ENCODE measurements around the gene CCDC38.
"Not testable (repeated sequence)": the region's sequence is repeated elsewhere in the genome, so short reads cannot be mapped to it uniquely, and the experiment has no call there.

Gene CCDC38

DNA sequence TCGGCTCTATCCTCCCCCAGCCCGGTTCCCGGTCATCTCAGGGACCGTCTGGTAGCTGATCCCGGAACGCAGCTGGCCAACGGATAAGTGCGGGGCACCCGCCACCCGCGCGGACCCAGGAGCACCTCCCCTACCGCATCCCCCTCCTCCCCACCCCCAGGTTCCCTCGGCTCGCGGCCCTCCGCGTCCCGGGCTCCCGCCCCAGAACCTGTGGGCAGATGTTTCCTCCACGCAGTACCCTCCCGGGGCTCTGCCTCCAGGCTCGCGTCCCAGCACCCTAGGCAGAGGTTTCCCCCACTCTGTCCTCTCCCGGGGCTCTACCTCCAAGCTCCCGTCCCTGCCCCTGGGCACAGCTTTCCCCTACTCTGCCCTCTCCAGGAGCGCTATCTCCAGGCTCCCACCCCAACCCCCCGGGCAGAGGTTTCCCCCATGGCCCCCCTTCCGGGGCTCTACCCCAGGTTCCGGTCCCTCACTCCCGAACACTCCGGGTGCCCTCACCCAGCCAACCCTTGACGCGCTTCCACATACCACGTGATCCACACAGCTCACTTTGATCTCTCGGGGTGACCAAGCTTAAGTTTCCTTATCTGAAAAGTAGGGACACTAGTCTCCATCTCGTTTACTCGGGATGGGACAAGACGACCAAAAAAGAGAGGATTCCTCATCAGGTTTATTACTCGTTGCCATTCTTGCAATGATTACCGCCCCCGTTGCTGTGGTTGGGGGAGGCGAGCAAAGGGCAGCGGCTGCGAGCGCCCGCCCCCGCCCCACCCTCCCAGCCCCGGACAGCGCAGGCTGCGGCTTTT is at the start of gene CCDC38:
Gene CCDC38, minus strand, starts transcription at position 91 of the 806 bp plus-strand sequence. CDS start 6,105 bp downstream, outside the sequence.
- DNase-seq (ENCODE audit: low read depth in 2 of 3, low spot score in 1 of 3) = peak; percentile 74 to 79 (median 78)

DNA sequence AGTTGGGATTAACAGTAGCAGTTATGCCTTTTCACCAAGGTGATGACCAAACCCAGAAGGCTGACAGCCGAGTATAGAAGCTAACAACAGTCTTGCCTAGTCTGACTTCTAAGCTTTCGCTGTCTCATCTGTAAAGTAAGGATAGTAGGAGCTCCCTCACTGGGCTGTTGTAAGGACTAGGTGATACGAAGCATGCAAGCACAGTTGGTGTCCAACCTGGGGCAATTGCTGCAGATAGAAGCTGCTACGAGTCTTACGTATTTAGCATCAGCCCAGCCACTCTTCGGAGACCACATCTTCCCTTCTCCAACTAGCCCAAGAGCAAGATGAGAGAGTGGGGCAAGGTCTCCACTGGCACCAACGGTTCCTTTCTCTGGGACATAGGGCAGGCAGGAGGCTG is 47.7 kb upstream of the CCDC38 start:
- no peak for DNase-seq (ENCODE audit: low read depth in 2 of 3, low spot score in 1 of 3)

DNA sequence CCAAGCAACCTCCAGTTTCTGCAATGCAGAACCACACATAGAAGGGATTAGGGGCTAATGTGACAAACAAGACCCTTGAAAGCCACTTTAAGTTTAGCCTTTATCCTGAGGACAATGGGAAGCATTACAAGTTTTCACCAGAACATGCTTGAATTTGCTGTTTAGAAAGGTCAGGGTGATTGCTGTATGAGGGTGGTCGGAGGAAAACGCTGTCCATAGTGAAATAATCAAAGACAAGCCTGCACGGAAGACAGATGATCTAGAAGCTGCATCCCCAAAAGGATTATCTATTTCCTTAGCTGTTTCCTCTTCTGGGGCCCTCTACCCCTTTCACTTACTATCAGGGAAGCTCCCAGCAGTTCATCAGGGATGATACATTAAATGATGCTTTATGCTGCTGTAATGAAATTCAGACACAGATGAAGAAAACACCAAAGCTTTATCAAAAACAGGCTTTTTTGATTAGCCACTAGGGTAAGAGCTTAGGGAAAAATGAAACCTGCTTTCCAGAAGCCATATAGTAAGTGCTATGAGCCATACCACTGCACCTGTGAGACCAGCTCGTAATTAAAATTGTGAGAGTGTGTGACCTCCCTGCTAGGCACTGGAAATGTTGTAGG is 47.2 kb upstream of the CCDC38 start:
- DNase-seq (ENCODE audit: low read depth in 2 of 3, low spot score in 1 of 3) = no peak

DNA sequence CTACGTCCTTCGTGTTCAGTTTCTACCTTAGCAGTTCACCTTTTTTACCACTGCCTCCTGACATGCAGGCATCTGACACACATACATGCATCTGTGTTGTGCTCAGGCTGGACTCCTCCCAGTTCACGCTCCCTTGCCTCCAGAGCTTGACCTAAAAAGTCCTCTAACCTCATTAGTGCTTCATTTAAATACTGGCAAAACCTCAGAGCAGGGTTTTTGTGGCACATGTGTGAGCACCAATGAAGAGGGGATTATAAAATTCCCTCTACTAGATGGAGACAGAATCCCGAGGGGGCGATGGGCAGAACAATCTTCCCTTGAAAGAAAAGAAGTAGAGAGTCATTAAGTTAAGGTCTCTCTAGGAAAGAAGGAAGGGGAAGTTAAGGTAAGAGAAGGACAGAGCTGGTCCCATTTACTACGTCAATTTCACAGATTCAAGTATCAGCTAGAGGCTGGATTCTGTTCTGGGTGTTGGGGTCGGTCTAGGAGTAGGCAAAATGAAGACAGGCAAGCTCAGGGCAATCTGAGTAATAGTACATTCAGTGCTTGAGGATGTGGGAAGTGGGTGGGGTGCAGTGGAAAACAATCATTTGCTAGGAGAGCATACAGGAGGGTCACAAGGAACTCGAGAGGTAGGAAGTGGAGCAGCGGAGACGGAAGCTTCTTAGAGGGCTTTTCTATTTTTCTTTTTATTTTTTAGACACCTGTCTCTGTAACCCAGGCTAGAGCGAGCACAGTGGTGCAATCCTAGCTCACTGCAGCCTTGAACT is 46.3 kb upstream of the CCDC38 start:
- no peak for DNase-seq (ENCODE audit: low read depth in 2 of 3, low spot score in 1 of 3)

DNA sequence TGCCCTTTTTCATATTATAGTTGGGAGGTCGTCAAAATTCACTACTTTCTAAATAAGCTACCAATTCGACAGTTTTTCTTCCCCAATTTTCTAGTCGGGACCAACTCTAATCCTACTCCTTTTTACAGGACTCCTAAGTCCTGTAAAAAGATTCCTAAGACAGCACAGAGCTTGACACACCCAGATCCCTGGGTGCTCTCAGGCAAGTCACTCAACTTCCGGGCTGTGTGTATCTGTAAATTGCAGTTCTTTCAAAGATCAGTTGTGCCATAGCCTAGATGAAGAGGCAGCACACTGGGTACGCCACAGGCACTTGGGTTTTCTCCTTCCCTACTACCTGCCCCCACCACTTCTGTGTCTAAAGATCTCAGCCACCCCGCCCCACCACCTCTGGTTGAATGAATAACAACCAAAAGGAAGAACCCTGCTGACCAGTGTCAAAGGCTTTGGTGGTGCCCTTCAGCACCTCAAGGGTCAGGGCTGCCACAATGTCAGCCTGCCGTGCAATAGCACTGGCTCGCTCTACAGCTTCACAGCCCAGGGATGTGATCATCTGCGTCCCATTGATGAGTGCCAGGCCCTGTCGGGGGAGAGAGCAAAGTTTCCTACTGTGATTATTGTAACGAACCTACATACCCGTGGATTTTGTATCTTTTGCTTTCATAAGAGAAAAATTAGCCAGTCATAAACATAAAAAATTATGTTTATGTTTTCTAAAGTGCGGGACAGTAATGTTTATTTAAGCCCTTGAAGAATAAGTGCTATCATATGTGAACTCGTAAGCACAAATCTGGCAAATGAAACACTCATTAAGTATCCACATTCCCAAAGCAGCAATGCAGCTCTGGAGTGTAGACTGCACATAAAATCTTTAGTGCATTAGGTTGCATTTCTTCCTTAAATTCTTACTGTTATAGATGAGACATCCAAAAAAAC is 44.5 kb upstream of the CCDC38 start:
- no peak for DNase-seq (ENCODE audit: low read depth in 2 of 3, low spot score in 1 of 3)

DNA sequence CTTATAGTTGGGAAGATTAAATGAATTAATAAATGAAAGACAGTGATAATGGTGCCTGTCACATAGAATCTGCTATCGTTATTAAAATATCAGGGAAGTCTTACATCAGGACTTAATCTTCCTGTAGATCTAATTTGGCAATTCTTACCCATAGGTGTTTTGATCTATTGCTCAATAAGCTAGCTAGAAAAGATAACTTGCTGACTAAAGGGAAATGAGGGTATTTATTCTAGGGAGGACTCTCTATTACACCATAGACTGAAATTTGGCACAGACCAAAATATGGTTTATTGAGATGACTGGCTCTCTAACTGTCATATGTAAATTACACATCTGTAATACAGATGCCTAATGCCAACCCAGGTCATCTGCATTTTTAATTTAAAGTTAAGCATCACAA is 42.3 kb upstream of the CCDC38 start:
- DNase-seq (ENCODE audit: low read depth in 2 of 3, low spot score in 1 of 3) = no peak

DNA sequence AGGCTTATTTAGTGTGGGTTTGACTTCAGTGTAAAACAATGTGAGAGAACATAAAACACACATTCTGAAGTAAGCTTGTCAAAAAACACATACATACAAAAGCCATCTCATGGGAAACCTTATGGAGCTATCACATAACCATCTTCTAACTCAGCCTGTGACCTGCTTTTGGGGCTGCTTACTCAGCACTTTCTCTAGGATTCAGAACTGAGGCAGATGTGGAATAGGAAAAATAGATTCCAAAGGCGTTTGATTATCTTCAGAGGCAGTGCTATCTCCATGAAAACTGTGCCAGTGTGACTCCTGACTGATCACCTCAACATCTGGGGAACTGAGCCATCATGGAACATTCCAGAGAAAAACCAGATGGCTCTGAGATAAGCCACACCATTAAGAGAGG is 40.2 kb upstream of the CCDC38 start:
- DNase-seq (ENCODE audit: low read depth in 2 of 3, low spot score in 1 of 3) = no peak

DNA sequence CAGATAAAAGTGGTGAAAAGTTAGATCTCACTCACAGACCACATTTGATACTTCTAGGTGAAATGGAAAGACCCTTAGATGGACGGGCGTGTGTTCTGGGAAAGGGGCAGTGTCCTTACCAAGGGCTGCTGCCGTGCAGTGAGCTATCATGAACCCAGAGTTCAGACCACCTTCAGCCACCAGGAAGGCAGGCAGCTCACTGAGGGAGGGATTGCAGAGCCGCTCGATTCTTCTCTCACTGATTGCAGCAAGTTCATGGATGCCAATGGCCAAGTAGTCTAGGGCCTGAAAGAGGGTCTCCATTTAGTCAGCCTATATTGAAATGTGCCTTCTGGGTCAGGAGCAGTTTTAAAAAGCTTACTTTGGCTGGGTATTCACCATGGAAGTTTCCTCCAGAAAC is 38.0 kb upstream of the CCDC38 start:
- DNase-seq (ENCODE audit: low read depth in 2 of 3, low spot score in 1 of 3) = no peak

DNA sequence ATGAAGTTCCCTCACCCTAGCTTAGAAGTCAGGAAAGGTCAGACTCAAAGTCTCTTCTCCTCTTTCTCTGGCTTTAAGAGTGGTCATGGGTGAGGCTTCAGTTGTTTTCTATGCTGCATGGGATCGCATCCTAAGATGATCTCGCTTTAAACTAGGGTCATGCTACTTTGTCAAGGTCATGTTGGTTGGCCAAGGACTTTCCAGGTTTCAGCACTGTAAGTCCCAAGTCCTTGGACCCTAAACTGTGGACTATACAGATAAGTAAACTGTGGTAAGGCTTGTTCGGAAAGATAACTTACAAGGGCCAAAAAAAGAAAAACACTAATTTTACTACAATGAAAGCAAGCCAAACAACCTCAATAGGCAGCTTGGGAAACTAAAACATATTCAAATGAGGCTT is 36.4 kb upstream of the CCDC38 start:
- no peak for DNase-seq (ENCODE audit: low read depth in 2 of 3, low spot score in 1 of 3)

DNA sequence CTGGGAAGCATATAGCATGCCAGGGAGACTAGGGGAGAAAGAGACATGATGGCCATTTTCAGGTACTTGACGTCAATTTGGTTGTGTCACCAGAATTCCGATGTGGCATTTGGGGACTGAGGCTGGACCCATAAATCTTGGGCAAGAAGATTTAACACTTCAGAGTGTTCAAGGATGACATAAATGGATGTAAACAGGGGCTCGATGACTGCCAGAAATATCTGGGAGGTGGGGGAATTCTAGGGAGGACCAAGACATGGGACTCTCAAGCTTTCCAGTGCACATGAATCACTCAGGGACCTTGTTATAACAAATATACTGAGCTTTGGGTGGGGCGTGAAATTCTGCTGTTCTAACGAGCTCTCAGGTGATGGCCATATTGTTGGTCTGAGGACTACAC is 35.9 kb upstream of the CCDC38 start:
- DNase-seq (ENCODE audit: low read depth in 2 of 3, low spot score in 1 of 3) = no peak

DNA sequence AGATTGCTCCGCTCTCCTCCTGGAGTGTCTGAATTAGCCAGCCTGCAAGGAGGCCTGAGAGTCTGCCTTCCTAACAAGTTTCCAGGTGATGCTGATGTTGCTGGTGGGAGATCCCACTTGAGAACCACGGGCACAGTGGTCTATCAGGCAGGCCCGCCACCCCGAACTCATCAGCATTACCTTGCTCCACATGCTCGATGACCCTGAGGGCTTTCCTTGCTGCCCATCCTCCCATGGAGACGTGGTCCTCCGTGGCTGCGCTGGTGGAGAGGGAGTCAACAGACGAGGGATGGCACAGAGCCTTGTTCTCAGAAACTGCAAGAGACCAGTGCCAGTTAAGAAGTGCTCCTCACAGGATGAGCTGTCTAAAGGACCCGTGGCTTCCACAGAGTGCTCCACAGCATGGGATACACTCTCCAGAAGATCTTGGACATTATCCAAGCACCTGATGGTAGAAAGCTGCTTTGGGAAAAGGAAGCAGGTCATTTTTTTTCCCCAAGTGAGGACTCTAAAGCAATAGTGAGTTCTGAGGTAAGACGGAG is 35.4 kb upstream of the CCDC38 start:
- DNase-seq (ENCODE audit: low read depth in 2 of 3, low spot score in 1 of 3) = no peak

DNA sequence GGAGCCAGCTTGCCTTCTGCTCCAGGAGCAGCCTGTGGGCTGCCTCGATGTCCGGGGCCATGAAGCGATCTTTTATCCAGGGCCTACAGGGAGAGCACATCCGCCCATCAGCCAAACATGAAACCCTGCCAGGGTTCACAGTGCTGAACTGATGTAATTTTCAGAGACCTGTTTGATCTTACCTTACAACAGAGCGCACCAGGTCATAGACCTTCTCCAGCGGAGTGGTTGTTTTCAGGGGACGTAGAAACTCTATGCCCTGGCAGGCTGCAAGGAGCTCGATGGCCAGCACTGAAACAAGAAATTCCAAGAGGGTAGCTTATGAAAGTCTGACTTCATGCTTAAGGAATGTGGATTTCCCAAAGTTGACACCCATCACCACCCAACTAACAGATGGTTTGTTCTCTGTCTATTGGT is 34.0 kb upstream of the CCDC38 start:
- no peak for DNase-seq (ENCODE audit: low read depth in 2 of 3, low spot score in 1 of 3)

DNA sequence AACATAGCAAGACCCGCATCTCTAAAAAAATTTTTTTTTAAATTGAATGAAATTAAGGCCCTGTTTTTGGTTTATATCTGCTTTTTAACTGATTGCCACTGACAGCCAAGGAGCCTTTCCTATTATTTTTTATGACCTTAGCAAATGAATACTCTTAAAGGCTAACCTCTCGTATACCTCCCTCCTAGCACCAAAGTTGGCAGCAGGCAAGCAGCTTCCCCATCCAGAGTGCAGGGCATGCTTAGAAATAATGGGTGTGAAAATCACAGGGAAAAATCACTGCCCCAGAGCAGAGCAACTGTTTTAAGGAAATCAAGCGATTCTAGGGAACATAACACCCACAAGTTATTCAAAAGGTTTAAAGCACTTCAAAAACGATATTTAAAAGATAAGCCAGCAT is 33.1 kb upstream of the CCDC38 start:
- no peak for DNase-seq (ENCODE audit: low read depth in 2 of 3, low spot score in 1 of 3)

DNA sequence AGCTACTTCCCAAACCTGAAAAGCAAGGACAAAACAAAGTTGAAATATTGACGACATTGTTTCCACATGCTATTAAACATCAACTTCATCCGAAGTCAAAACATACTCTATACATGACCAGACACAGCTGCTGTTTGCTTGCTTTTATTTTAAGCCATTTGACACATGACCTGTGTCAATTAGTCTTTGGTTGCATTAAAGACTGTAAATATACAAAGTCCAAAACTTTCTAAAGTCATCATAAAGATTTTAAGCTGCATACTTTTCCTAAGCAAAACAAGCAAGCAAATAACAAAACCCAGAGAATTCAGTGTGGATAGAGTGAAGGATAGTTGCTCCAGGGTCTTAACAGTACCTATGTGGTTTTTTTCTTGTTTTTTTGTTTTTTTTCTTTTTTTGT is 31.9 kb upstream of the CCDC38 start:
- DNase-seq (ENCODE audit: low read depth in 2 of 3, low spot score in 1 of 3) = no peak

DNA sequence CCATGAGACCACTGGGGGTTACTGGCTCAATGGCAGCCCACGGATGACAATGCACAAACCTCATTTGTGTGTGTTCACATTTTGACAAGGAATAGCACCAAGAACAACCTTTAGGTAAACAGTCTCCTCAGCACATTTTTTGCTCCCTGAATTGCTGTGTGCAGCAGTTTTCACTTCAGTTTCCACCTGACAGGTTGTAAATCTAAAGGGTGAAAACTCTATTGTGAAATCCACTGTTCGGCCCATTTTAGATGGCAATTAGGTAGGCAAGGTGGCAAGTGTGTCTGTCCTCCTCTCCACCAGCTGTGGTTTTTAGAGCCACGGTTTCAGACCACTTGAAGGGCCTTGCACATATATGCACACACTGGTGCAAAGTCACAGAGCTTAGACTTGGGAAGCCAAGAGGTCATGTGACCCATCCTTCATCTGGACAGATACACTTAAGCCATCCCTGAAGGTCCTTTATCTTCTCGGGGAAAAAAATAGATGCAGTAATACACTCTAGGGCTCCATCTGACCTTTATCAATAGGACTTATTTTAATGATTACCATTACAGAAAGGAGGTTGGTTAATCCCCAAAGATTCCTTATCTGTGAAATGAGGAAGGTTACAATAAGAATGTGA is 30.5 kb upstream of the CCDC38 start:
- DNase-seq (ENCODE audit: low read depth in 2 of 3, low spot score in 1 of 3) = no peak

DNA sequence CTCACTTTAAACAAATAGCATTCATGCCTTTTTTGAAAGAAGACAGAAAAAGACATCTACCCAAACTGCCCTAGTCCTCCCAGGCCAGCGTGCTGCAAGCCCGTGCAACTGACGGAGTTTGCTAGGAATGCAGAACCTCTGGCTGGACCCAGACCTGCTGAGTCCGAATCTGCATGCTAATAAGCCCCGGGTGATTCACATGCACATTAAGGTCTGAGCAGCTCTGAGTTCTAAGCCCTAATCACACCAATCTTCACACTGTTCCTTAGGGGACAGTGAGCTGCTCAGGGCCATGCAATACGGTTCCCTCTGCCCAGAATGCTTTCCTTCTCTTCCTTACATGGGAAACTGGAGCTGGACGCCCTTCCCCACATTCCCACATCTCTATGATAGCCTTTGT is 28.5 kb upstream of the CCDC38 start:
- no peak for DNase-seq (ENCODE audit: low read depth in 2 of 3, low spot score in 1 of 3)

DNA sequence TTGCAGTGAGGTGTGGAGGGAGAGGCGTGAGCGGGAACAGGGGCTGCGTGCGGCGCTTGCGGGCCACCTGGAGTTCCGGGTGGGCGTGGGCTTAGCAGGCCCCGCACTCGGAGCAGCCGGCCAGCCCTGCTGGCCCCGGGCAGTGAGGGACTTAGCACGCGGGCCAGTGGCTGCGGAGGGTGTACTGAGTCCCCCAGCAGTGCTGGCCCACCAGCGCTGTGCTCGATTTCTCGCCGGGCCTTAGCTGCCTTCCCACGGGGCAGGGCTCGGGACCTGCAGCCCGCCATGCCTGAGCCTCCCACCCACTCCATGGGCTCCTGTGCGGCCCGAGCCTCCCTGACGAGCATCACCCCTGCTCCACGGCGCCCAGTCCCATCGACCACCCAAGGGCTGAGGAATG is 26.7 kb upstream of the CCDC38 start:
- DNase-seq (ENCODE audit: low read depth in 2 of 3, low spot score in 1 of 3) = not testable (repeated sequence)

DNA sequence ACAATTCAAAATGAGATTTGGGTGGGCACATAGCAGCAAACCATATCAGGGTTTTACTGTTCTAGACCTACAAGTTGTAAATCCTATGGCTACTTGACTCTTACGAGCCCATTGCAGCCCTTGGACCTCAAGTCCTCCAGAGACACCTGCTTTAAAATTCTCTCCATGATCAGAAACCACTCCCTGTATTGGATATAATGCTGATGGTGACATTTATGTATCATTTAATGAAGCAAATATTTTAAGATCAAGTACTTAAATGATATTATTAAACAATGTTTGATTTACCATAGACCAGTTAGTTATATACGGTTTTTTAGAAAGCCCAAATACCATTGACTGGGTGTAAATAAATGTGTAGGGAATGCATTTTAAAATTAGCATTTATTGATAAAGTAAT is 24.9 kb upstream of the CCDC38 start:
- no peak for DNase-seq (ENCODE audit: low read depth in 2 of 3, low spot score in 1 of 3)

DNA sequence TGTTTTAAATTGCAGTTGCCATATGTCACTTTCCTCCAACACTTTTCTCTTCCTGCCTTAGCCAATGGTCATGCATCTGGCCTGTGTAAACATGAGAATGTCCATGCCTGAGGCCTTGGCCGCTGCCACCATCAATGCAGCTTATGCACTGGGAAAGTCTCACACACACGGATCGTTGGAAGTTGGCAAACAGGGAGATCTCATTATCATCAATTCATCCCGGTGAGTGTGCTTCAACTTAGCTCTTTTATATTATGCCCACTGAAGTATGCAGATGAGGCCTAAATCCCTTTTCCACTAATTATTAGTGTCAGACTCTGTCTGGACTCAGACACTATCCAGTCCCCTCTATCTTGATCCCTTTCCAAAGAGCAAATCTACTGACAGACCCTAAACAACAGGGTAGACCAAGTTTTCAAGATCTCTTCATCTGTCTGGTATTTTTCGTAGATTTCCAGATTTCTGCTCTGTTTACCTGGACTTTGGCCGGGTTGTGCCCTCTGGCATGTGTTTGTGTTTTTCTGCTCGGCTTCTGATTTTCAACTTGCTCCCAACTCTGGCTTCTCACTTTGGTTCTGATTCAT is 24.0 kb upstream of the CCDC38 start:
- no peak for DNase-seq (ENCODE audit: low read depth in 2 of 3, low spot score in 1 of 3)

DNA sequence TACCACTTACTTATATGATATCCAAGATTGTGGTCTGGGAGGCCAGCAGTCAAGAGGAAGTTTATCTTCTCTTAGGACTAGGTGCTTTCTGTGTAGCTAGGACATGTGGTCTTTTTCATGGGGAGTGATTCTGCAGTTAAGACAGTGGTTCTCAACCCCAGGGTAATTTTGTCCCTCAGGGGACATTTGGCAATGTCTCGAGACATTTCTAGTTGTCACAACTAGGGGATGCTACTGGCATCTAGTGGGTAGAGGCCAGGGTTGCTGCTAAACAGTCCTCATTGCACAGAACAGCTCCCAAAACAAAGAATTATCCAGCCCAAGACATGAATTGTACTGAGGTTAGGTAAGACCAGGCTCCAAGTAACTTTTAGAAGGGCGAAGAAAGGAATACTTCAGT is 20.7 kb upstream of the CCDC38 start:
- DNase-seq (ENCODE audit: low read depth in 2 of 3, low spot score in 1 of 3) = no peak

All from stimulated activated CD4-positive, alpha-beta T cell treated with anti-CD3 and anti-CD28 coated beads, Interleukin-12 subunit alpha, Interleukin-12 subunit beta, amount 100 ng/mL, for 48 hours (primary cell).